ENCODE measurements around the gene JMJD6.

GRCh38 chr17:76722279-76722678 is 4.1 kb downstream of the JMJD6 start:
- TF ChIP-seq CTCF (IDR thresholded peaks at IDR 0.05) (no peak), POLR2A (IDR thresholded peaks at IDR 0.05) (no peak)
